Cardiac muscle cell (in vitro differentiated cells and primary cell): Measurements from ENCODE around the gene MTRF1L. TPM values are rescaled to one million over a fixed set of nuclear protein-coding genes. Genes with fewer than 3 reads are reported as not detected.

ENCODE experiments used
- DNase-seq, 2 donors: peaks; one replicate each; pipeline versions ENCODE4 v3.0.0 to v3.0.0-alpha.2; 2010 to 2017; ENCODE audit warnings: low read depth in 1 of 2, low spot score in 1 of 2
- H3K27ac ChIP-seq: fragments of 200-600 bp; sonication (generic); 2 replicates; pipeline ENCODE4 v1.5.1; 2016
- H3K27me3 ChIP-seq: fragments of 200-600 bp; sonication (generic); 2 replicates; pipeline ENCODE4 v1.6.0; 2016; ENCODE audit warnings: control low read depth
- H3K36me3 ChIP-seq: fragments of 200-600 bp; sonication (generic); 2 replicates; pipeline ENCODE4 v1.5.1; 2016; ENCODE audit warnings: control low read depth
- H3K4me1 ChIP-seq: fragments of 200-600 bp; sonication (generic); 2 replicates; pipeline ENCODE4 v1.8.1; 2017; ENCODE audit warnings: low read depth, mild to moderate bottlenecking, mixed run types
- H3K4me3 ChIP-seq: fragments of 200-600 bp; sonication (generic); 2 replicates; pipeline ENCODE4 v1.5.1; 2016; ENCODE audit warnings: mild to moderate bottlenecking
- H3K9me3 ChIP-seq: fragments of 200-600 bp; sonication (generic); 2 replicates; pipeline ENCODE4 v1.5.1; 2017; ENCODE audit warnings: low read depth, mild to moderate bottlenecking, control low read depth
- polyA plus RNA-seq: library from polyadenylated mRNA; unstranded; fragments of >200 nt; fragmentation: Nextera tagmentation; extraction: Ambion mirVana; gene quantifications from 2 replicates; pipeline ENCODE4 v1.2.1, GENCODE V29; 2016
- total RNA-seq: library from RNA; depleted of rRNA; stranded (reverse); fragments of >200 nt; gene quantifications from 2 replicates; pipeline ENCODE4 v1.2.3, GENCODE V29; 2016
- TF ChIP-seq, protein P1 (sequence below): IDR thresholded peaks from 2 replicates; pipeline ENCODE4 v1.5.1; 2012; ENCODE audit warnings: low read depth, mild to moderate bottlenecking, low read length

The MTRF1L gene
- total and polyA plus RNA-seq, 2 experiments from 2014 or later: 20.0 to 26.0 TPM

- Histone ChIP-seq H3K27me3 (no peaks in the 10 kb centered on the region), H3K4me1 (peaks cover 17% of the 10 kb centered on the region), H3K9me3 (no peaks in the 10 kb centered on the region), H3K27ac (no peak overlapping the region), H3K36me3 (peaks cover 19% of the 10 kb centered on the region), H3K4me3 (no peak overlapping the region)
- TF ChIP-seq, protein P1, sequence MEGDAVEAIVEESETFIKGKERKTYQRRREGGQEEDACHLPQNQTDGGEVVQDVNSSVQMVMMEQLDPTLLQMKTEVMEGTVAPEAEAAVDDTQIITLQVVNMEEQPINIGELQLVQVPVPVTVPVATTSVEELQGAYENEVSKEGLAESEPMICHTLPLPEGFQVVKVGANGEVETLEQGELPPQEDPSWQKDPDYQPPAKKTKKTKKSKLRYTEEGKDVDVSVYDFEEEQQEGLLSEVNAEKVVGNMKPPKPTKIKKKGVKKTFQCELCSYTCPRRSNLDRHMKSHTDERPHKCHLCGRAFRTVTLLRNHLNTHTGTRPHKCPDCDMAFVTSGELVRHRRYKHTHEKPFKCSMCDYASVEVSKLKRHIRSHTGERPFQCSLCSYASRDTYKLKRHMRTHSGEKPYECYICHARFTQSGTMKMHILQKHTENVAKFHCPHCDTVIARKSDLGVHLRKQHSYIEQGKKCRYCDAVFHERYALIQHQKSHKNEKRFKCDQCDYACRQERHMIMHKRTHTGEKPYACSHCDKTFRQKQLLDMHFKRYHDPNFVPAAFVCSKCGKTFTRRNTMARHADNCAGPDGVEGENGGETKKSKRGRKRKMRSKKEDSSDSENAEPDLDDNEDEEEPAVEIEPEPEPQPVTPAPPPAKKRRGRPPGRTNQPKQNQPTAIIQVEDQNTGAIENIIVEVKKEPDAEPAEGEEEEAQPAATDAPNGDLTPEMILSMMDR: no peak
- peak in 1 of 2 donors; percentile 22 for DNase-seq
These were observed 24.5 kb downstream of the MTRF1L start for GRCh38 chr6:152978058-152978457.

- Histone ChIP-seq H3K27ac (no peak overlapping the region), H3K27me3 (no peaks in the 10 kb centered on the region), H3K9me3 (no peaks in the 10 kb centered on the region), H3K4me3 (no peak overlapping the region), H3K4me1 (peaks cover 17% of the 10 kb centered on the region), H3K36me3 (peaks cover 24% of the 10 kb centered on the region)
- TF ChIP-seq, protein P1: no peak
- DNase-seq: no peak
These were observed 25.0 kb downstream of the MTRF1L start for GRCh38 chr6:152977556-152977955.

DNA sequence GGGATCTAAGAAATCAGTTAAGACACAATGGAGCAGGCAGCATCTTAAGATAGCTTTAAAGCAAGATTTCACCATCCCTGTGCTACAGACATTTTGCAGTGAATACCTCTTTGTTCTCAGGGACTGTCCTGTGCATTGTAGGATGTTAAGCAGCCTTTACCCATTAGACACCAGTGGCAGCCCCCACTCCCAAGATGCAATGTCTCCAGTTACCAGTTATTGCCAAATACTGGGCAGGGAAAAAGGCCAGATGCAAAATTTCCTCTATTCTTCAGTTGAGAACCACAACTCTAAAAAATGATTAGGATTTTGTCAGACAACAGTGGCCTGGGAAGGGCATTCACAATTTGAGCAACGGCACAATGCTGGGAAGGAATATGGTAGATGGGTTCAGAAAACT is 25.8 kb downstream of the MTRF1L start:
- Histone ChIP-seq H3K4me1 (peaks cover 15% of the 10 kb centered on the region), H3K27ac (no peak overlapping the region), H3K36me3 (peaks cover 32% of the 10 kb centered on the region), H3K9me3 (no peaks in the 10 kb centered on the region), H3K4me3 (no peak overlapping the region), H3K27me3 (no peaks in the 10 kb centered on the region)
- peak in 1 of 2 donors; percentile 73 for DNase-seq
- TF ChIP-seq, protein P1: no peak

DNA sequence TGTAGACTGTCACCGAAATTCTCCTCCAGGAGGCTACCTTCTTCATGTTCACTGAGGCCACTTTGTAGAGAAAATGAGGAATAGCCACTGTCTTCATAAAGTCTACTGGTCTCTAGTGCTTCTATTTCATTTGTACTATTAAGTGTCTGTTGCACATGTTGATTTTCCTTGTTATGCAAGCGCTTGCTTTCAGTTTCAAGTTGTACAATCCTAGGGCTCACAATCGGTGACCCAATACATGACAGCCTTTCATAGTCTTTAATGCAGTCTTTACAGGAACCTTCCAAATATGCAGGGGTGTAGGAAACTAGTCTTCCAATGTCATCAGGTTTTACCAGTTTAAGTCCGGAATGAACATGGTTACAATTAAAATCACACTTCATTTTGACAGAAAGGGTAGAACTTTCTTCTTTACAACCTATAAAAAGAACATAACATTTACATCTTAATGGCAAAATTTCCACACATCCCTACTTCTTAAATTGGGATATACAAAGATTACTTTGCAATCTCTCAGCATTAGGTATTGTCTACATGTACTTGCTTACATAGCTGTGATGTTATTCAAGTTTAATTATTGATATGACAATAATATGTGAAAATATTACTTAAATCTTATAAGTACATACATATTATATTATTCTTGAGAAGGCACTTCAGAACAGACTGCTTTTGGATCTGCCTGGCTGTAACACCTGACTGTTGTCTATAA is 27.1 kb downstream of the MTRF1L start:
- Histone ChIP-seq H3K36me3 (peaks cover 40% of the 10 kb centered on the region), H3K27me3 (no peaks in the 10 kb centered on the region), H3K4me1 (peaks cover 3% of the 10 kb centered on the region), H3K4me3 (no peak overlapping the region), H3K27ac (no peak overlapping the region), H3K9me3 (no peaks in the 10 kb centered on the region)
- TF ChIP-seq, protein P1: no peak
- peak in 1 of 2 donors; percentile 38 for DNase-seq

DNA sequence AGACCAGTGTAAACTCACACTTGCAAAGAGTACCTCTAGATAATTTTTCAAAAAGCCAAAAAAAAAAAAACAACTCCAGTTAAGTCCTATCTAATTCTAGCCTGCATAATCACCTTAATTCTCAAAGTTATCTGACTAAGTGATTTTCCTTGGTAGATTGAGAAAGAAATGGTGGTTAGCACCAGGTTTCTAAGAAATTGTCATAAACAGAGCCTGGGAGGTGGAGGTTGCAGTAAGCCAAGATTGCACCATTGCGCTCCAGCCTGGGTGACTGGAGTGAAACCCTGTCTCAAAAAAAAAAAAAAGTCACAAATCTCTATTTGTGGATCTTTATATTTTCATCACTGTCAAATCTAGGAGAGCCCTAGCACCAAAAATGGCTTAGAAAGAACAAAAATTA is 28.6 kb downstream of the MTRF1L start:
- TF ChIP-seq, protein P1: no peak
- Histone ChIP-seq H3K4me1 (no peaks in the 10 kb centered on the region), H3K36me3 (peaks cover 40% of the 10 kb centered on the region), H3K27ac (no peak overlapping the region), H3K27me3 (no peaks in the 10 kb centered on the region), H3K9me3 (no peaks in the 10 kb centered on the region), H3K4me3 (no peak overlapping the region)
- DNase-seq: no peak
